ENCODE data around the gene ATP6V0E1. TPM values are rescaled to one million over a fixed set of nuclear protein-coding genes. Genes with fewer than 3 reads are reported as not detected.

Gene ATP6V0E1
- total and polyA plus RNA-seq, 2 of the 8 experiments (the other 6 are each of a cell fraction or from before 2014, with no cell fraction given), result 108 to 134 TPM

GRCh38 chr5:173010021-173010420 is 26.4 kb downstream of the ATP6V0E1 start (continued):
- TF ChIP-seq SIN3A (conservative IDR thresholded peaks at IDR 0.05 in 1 of 2, IDR thresholded peaks at IDR 0.05 in 1 of 2; ENCODE audit: low read depth in 1 of 2, low read length in 2 of 2) (no peak), BACH1 (IDR thresholded peaks at IDR 0.05; ENCODE audit: low read length) (no peak), MAFK (IDR thresholded peaks at IDR 0.05; ENCODE audit: low read depth, low read length) (no peak)
